ENCODE measurements around the gene PACSIN3. TPM values are rescaled to one million over a fixed set of nuclear protein-coding genes. Genes with fewer than 3 reads are reported as not detected.

Gene PACSIN3
- total RNA-seq, 1 donor = not detected

DNA sequence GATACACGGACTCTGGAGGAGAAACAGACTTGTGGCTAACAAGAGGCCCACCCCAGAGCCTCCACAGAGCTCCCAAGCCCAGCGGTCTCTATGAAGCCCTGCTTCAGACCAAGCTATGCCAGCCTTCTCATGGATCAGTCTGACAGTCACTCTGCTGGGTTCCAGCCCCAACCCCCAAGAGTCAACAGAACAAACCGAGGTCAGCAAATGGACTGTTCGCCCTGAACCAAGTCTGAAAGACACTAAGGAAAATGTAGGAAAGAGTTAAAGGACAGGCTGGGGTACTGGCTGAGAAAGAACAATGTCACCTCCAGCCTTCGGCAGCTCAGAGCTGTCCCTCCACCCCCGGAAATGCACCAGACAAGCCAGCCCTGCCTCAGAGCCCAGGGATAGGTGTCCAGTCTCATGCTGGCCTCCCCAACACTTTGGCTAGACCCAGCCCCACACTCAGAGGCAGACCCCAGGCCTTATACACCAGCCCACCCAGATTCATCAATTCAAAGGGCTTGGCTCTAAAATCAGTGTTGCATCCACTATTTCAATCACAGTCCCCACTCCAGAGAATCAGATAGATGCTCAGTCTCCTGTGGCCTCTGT is 13.4 kb downstream of the PACSIN3 start:
- no peak overlapping the region for H3K4me3 ChIP-seq (ENCODE audit: low read length)
- H3K9me3 ChIP-seq (ENCODE audit: low read depth, low read length) = no peaks in the 10 kb centered on the region
- peaks cover 30% of the 10 kb centered on the region for H3K4me1 ChIP-seq (ENCODE audit: insufficient read depth, low read length)
- no peaks in the 10 kb centered on the region for H3K27me3 ChIP-seq (ENCODE audit: insufficient read depth, low read length)

DNA sequence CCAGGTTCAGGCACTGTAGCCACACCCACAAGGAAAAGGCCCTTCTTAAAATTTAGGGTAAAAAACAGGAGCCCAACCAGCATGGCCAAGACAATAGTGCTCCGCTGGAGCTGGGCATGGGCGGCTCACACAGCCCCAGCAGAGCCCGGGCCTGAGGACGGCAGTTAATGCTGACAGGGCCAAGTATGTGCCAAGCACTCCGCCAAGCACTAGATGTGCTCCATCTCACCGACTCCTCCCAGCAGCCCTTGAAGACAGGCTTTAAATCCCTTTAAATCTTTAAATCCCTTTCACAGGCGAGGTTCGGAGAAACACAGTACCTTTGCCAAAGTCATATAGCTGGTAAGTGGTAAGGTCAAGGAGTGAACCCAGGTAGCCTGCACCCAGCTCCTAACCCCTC is 14.4 kb downstream of the PACSIN3 start:
- H3K4me1 ChIP-seq (ENCODE audit: insufficient read depth, low read length) = peaks cover 24% of the 10 kb centered on the region
- H3K4me3 ChIP-seq (ENCODE audit: low read length) = no peak overlapping the region
- H3K9me3 ChIP-seq (ENCODE audit: low read depth, low read length) = no peaks in the 10 kb centered on the region
- H3K27me3 ChIP-seq (ENCODE audit: insufficient read depth, low read length) = no peaks in the 10 kb centered on the region

DNA sequence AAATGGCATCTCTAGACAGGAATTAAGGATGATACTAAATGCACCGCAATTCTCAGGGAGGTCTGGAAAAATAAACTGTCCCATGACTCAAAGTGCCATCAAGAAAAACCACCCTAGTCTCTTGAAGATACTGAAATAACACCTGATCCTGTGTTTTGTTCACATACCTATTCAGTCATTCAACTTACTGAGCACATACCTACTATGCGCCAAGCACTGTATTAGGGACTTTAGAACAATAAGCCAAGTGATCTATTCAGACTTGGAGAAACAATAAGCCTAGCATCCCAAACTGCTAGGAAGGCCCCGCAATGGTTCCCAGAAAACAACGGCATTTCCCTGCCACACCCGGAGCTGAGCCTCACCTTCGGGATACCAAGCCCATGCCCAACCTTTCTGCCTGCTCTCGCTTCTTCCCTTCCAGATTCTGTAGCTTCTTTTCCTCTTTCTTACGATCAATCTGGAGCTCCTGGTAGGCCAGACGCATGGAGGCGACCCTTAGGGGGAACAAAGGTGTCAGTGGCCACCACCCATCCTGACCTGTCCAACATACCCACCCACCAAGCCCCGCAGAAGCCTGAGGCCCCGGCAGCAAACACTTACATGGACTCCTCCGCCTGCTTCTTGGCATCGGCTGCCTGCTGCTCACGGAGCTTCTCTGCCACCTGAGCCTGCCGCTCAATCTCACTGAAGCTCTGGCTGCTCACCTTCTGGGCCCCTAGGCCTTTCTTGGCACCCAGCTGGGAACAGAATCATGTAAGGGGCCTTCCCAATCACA is 15.0 kb downstream of the PACSIN3 start:
- no peak overlapping the region for H3K4me3 ChIP-seq (ENCODE audit: low read length)
- peaks cover 22% of the 10 kb centered on the region for H3K4me1 ChIP-seq (ENCODE audit: insufficient read depth, low read length)
- H3K9me3 ChIP-seq (ENCODE audit: low read depth, low read length) = no peaks in the 10 kb centered on the region
- no peaks in the 10 kb centered on the region for H3K27me3 ChIP-seq (ENCODE audit: insufficient read depth, low read length)

DNA sequence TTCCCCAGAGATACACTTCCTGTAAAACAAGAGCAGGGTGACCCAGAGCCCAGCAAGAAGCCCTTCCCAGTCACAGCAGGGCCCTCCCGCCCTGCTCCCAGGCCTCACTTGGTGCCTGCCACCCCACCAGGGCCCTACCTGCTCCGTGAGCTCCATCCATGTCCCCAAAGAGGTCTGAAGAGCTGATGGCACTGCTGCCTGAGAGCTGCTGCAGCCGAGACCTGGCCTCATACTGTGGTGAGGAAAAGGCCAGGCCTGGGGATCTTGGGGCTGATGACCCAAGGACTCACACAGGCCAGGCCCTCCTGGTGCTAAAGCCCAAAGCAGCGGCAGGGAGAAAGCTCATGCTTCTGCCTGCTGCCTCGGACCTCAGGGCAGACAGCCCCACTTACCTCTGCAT is 19.9 kb downstream of the PACSIN3 start:
- no peak overlapping the region for H3K4me3 ChIP-seq (ENCODE audit: low read length)
- H3K9me3 ChIP-seq (ENCODE audit: low read depth, low read length) = no peaks in the 10 kb centered on the region
- H3K27me3 ChIP-seq (ENCODE audit: insufficient read depth, low read length) = no peaks in the 10 kb centered on the region
- no peaks in the 10 kb centered on the region for H3K4me1 ChIP-seq (ENCODE audit: insufficient read depth, low read length)

DNA sequence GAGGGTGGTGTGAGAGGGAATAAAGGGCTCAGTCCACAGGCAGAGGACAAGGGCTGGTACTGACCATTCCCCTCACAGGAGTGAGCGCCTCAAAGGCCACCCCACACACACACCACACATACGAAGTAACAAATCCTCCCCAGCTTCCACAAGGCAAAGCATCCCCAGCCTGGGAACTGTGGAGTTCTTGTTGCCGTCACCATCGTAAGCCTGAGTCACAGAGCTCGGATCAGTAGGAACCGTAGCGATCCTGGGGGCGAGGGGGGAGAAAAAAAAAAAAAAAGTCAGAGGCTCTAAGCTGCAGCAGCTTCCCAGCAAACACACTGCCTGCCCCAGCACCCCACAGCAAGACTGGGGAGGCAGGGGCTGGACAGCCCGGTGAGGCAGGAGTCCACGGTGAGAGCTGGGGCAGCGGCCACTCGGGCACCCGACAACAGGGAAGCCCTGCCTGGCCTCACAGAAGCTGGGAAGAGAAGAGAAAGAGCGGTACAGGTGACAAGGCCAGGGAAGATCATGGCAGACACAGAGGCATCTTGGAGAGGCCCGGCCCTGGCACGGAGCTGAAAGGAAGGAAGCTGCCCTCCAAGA is 20.9 kb downstream of the PACSIN3 start:
- Histone ChIP-seq H3K4me1 (ENCODE audit: insufficient read depth, low read length) (no peaks in the 10 kb centered on the region), H3K27me3 (ENCODE audit: insufficient read depth, low read length) (no peaks in the 10 kb centered on the region), H3K4me3 (ENCODE audit: low read length) (no peak overlapping the region), H3K9me3 (ENCODE audit: low read depth, low read length) (no peaks in the 10 kb centered on the region)

DNA sequence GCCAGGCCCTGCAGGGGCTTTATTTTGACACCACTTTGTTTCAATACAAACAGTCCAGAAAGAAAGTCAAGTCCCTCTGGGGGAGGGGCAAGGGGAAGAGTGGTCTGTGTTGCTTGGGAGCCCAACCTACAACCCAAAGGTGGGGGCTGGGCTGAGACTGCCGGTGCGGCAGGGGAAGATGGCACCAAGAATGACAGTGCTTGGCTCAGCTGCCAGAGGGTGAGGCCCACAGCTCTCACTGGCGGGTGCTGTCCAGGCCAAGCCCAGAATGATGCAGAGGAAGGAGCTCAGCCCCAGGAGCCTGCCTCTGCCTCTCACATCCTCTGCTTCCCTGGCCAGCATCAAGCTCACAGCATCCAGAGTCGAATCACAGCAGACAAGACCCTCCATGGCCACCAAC is 21.9 kb downstream of the PACSIN3 start:
- Histone ChIP-seq H3K27me3 (ENCODE audit: insufficient read depth, low read length) (no peaks in the 10 kb centered on the region), H3K4me1 (ENCODE audit: insufficient read depth, low read length) (no peaks in the 10 kb centered on the region), H3K4me3 (ENCODE audit: low read length) (no peak overlapping the region), H3K9me3 (ENCODE audit: low read depth, low read length) (no peaks in the 10 kb centered on the region)

DNA sequence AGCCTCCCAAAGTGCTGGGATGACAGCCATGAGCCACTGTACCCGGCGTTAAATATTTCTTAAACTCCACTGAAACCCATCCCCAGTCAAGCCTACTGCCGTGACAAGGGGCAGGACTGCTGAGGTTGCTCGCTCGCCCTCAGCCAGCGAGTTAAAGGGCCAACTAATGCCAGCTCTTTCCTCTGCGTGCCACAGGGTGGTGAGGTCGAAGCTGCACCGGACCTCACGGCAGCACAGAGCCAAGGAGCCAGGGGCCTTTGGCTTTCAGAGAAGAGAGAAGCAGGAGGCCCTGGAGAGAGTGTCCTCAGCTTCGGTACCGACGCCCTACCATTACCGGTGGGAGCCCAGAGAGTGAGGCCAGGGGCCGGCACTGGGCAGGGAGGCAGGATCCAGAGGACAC is 22.3 kb downstream of the PACSIN3 start:
- no peaks in the 10 kb centered on the region for H3K27me3 ChIP-seq (ENCODE audit: insufficient read depth, low read length)
- H3K9me3 ChIP-seq (ENCODE audit: low read depth, low read length) = no peaks in the 10 kb centered on the region
- no peak overlapping the region for H3K4me3 ChIP-seq (ENCODE audit: low read length)
- no peaks in the 10 kb centered on the region for H3K4me1 ChIP-seq (ENCODE audit: insufficient read depth, low read length)

DNA sequence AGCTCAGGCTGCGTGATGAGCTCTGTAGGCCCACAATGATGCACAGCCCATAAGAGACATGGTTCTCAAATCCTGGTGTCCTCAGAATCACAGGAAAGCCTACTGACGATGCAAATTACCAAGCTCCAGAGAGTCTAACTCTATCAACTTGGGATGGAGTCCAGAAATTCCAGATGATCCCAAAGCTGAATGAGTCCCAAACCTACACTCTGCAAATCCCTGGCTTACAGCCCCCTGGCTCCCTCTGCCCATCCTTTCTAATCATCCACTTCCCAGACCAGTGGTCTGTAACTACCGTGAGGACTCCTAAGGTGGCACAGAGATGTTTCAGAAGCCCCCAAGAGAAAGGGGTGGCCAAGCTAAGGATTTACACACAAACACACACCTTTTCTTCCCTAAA is 23.0 kb downstream of the PACSIN3 start:
- Histone ChIP-seq H3K4me1 (ENCODE audit: insufficient read depth, low read length) (no peaks in the 10 kb centered on the region), H3K9me3 (ENCODE audit: low read depth, low read length) (no peaks in the 10 kb centered on the region), H3K27me3 (ENCODE audit: insufficient read depth, low read length) (no peaks in the 10 kb centered on the region), H3K4me3 (ENCODE audit: low read length) (no peak overlapping the region)

DNA sequence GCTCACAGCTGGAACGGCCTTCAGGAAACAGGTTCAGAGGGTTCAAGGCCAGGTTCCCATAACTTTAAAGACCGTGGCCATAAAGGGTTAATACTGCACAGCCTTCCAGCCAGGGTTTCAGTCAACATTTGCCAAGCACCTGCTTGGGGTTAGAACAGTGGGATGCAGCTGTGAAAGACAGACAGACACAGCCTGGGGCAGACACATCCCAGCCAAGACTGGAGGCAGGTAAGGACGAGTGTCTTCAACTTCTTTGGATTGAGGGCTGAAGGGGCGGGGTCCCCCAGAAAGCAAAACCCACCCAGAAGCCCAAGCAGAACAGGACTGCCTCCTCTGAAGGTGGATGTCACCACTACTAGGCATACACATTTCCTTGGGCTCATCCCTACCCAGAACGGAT is 23.8 kb downstream of the PACSIN3 start:
- Histone ChIP-seq H3K4me3 (ENCODE audit: low read length) (no peak overlapping the region), H3K9me3 (ENCODE audit: low read depth, low read length) (no peaks in the 10 kb centered on the region), H3K4me1 (ENCODE audit: insufficient read depth, low read length) (no peaks in the 10 kb centered on the region), H3K27me3 (ENCODE audit: insufficient read depth, low read length) (no peaks in the 10 kb centered on the region)

DNA sequence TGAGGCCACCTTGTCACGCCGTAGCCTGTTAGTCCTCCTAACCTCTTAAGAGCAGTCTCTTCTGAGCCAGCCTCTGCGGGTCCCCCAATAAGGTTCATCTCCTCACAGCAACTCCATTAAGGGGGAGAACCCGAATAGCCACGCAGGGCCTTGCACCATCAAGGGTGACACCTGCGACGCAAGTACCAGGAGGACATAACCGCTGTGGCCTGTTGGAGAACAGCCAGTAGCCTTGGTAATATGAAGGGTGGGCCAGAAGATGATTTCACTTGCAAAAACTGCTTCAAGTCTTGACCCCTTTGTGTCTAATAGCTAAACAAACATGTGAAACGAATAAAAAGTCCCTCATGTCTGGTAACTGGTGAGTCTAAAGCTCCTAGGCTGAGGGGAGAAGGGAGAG is 24.3 kb downstream of the PACSIN3 start:
- Histone ChIP-seq H3K4me1 (ENCODE audit: insufficient read depth, low read length) (no peaks in the 10 kb centered on the region), H3K9me3 (ENCODE audit: low read depth, low read length) (no peaks in the 10 kb centered on the region), H3K4me3 (ENCODE audit: low read length) (no peak overlapping the region), H3K27me3 (ENCODE audit: insufficient read depth, low read length) (no peaks in the 10 kb centered on the region)

DNA sequence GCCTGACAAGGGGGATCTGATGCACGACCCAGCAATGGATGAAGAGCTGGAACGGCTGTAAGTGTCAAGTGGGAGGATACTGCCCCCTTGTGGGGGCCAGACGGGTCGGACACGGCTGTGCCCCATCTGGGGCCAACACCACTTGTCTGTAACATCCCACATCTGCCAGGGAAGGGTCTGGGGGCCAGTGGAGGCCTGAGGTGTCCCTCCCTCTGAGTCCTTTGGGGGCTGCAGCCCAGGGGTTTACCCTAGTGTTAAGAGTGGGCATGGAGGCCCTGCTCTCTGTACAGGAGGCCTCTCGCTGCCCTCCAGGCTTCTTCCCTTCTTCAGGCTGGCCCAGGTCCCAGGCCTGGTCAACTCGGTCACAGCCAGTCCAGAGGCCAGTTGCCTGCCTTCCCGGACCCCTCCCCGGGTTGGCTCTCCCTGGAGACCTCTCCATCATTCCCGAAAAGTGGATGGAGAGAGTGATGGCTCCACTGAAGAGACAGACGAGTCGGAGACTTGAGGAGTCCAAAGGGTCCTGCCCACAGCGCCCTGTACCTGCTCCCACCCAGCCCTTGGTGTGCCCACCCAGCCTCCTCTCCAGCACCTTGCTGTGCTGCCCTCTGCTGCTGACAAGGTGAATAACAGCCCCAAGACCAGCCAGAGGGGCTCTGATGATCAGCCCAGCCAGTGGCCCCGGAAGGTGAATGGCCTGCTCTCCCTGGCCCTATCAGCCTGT is 24.9 kb downstream of the PACSIN3 start:
- Histone ChIP-seq H3K4me3 (ENCODE audit: low read length) (no peak overlapping the region), H3K27me3 (ENCODE audit: insufficient read depth, low read length) (no peaks in the 10 kb centered on the region), H3K9me3 (ENCODE audit: low read depth, low read length) (no peaks in the 10 kb centered on the region), H3K4me1 (ENCODE audit: insufficient read depth, low read length) (no peaks in the 10 kb centered on the region)

DNA sequence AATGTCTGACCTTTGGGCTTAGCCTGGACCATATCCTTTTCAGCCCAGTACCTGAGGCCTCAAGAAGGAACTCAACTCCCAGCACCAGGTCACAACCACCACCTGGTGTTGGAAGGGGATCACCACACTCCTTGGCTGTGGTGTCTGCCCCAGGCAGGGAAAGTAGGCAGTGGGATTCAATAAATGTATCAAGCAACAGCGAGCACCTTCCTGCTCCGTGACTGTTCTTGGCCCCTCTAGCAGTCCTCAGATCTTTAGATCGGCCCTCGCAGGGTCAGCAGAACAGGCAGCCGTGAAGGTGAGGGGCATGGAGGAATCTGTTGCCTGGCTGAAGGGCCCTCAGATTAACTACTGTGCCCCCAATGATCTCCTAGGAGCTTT is 25.5 kb downstream of the PACSIN3 start:
- H3K4me3 ChIP-seq (ENCODE audit: low read length) = no peak overlapping the region
- peaks cover 5% of the 10 kb centered on the region for H3K4me1 ChIP-seq (ENCODE audit: insufficient read depth, low read length)
- no peaks in the 10 kb centered on the region for H3K9me3 ChIP-seq (ENCODE audit: low read depth, low read length)
- no peaks in the 10 kb centered on the region for H3K27me3 ChIP-seq (ENCODE audit: insufficient read depth, low read length)

DNA sequence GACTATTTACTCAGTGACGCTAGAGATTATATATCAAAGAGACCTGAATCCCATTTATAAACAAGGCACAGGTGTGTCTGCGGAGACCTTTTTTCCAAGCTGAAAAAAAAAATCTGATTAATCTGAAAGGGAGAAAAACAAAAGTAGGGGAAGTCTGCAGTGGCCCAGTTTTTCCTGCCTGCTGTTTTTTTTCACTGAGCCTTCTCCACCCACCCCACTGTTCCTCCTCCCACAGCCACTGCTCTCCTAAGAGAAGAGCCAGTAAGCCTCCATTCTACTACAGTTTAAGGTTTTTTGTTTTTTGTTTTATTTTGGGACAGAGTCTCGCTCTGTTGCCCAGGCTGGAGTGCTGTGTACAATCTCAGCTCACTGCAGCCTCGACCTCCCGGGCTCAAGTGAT is 28.0 kb downstream of the PACSIN3 start:
- Histone ChIP-seq H3K27me3 (ENCODE audit: insufficient read depth, low read length) (no peaks in the 10 kb centered on the region), H3K4me1 (ENCODE audit: insufficient read depth, low read length) (peaks cover 24% of the 10 kb centered on the region), H3K9me3 (ENCODE audit: low read depth, low read length) (no peaks in the 10 kb centered on the region), H3K4me3 (ENCODE audit: low read length) (no peak overlapping the region)

DNA sequence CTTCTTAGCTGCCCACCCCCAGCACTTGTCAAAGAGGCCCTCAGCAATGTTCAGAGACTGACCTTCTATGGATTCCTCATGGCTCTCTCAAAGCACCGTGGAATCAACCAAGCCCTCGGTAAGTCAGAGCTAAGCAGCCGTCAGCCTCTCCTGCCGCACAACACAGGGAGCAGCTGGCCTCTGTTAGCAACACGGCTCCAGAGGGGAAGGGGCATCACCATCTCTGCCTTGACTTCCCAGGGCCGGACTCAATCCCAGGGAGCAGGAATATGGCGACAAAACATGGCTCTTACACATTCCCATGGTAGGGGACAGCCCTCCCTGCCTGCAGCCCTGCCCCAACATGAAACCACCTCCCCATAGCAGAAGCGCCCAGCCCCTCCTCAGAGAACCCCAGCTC is 28.4 kb downstream of the PACSIN3 start:
- H3K4me1 ChIP-seq (ENCODE audit: insufficient read depth, low read length) = peaks cover 28% of the 10 kb centered on the region
- H3K9me3 ChIP-seq (ENCODE audit: low read depth, low read length) = no peaks in the 10 kb centered on the region
- H3K27me3 ChIP-seq (ENCODE audit: insufficient read depth, low read length) = no peaks in the 10 kb centered on the region
- H3K4me3 ChIP-seq (ENCODE audit: low read length) = no peak overlapping the region

DNA sequence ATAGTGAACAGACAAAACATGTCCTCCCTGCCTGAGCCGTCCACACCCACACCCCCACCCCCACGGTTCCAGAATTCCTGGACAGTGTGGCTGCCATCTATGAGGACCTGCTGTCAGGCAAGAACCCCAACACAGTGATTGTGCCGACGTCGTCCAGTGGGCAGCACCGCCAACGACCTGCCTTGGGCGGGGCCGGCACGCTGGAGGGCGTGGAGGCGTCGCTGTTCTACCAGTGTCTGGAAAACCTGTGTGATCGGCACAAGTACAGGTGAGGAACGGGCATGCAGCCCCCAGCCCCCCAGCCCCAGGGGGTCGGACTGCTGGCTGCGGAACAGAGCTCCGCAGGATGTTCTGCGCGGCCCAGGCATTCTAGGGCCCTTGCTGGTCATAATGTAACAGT is 29.3 kb downstream of the PACSIN3 start:
- Histone ChIP-seq H3K4me1 (ENCODE audit: insufficient read depth, low read length) (peaks cover 34% of the 10 kb centered on the region), H3K9me3 (ENCODE audit: low read depth, low read length) (no peaks in the 10 kb centered on the region), H3K4me3 (ENCODE audit: low read length) (no peak overlapping the region), H3K27me3 (ENCODE audit: insufficient read depth, low read length) (no peaks in the 10 kb centered on the region)
